ENCODE measurements around the gene USP47.

DNA sequence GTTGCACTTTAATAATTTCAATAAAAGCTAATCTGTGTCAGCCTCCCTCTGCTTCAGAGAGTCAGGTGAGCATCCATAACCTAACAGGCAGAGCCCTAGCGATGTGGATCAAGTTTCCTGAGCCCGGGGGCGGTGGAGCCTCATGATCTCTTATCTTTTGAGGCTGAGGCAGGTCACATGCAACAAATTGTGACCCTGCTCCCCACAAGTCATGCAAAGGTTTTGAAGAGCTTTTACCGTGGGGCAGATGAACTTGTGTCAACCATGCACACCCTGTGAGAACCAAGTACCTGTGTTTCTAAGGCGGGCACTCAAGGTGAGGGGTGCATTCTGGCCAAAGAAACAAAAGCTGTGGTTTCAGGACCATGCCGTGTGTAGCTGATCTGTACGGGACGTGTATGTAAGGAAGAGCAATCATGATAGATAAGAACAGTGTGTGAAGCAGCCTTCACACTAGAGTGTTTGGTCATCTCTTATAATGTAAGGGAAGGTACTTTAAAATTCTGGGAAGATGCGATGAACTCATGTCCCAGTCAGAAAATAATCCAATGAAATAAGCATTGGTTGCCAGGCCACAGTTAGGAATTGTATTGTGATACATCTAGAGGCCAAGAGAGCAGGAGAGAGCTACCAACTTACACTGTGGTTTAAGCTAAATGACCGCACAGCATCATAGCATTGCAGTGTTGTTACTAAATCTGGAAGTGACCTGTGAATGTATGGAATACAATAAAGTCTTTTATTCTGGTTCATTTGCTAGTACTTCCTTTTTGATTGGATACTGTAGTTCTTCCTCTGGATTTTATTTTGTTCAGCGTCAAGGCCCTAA lies 116.8 kb downstream of the USP47 start:
- TF ChIP-seq POLR2A (IDR thresholded peaks at IDR 0.05; ENCODE audit: low read depth, low read length) (no peak), TAF1 (IDR thresholded peaks at IDR 0.05; ENCODE audit: low read depth, low read length) (no peak), POLR2AphosphoS5 (IDR thresholded peaks at IDR 0.05; ENCODE audit: low read depth, low read length) (no peak), PAX5 (IDR thresholded peaks at IDR 0.05; ENCODE audit: insufficient read depth, low read length, severe bottlenecking) (no peak)

All from GM12891 (cell line).